Activated T-helper 1 cell treated with anti-CD3 and anti-CD28 coated beads, Interleukin-2, amount 50 U/mL, for 16 hours (primary cell): ENCODE data around the gene CAPZA1.
"Not testable (repeated sequence)": the region's sequence is repeated elsewhere in the genome, so short reads cannot be mapped to it uniquely, and the experiment has no call there.

Experiments
- DNase-seq, 2 donors: peaks; one replicate each; pipeline ENCODE4 v3.0.0-alpha.2; 2020; ENCODE audit warnings: low read depth in 1 of 2, low spot score in 1 of 2

The CAPZA1 gene

GRCh38 chr1:112619518-112620376 is at the start of gene CAPZA1:
Gene CAPZA1 (plus strand): TSS chr1:112619832. CDS start chr1:112619845, 13 bp downstream.
- DNase-seq = peak; percentile 82 to 84

- no peak for DNase-seq
Measured at GRCh38 chr1:112575154-112575804, 44.4 kb upstream of the CAPZA1 start.

GRCh38 chr1:112576240-112576639 is 43.4 kb upstream of the CAPZA1 start:
- no peak for DNase-seq

- no peak for DNase-seq
Measured at GRCh38 chr1:112579801-112580510, 39.7 kb upstream of the CAPZA1 start.

- DNase-seq = no peak
Measured at GRCh38 chr1:112581586-112582192, 37.9 kb upstream of the CAPZA1 start.

- no peak for DNase-seq
Measured at GRCh38 chr1:112583366-112583765, 36.3 kb upstream of the CAPZA1 start.

GRCh38 chr1:112589766-112590165 is 29.9 kb upstream of the CAPZA1 start:
- DNase-seq = no peak

GRCh38 chr1:112594208-112594876 is 25.3 kb upstream of the CAPZA1 start:
- DNase-seq = no peak

- DNase-seq = no peak
Measured at GRCh38 chr1:112599477-112599876, 20.2 kb upstream of the CAPZA1 start.

- DNase-seq = no peak
Measured at GRCh38 chr1:112603012-112603411, 16.6 kb upstream of the CAPZA1 start.

GRCh38 chr1:112603541-112603940 is 16.1 kb upstream of the CAPZA1 start:
- DNase-seq = no peak

GRCh38 chr1:112605633-112606327 is 13.9 kb upstream of the CAPZA1 start:
- no peak for DNase-seq

- no peak for DNase-seq
Measured at GRCh38 chr1:112614460-112615065, 5.1 kb upstream of the CAPZA1 start.

GRCh38 chr1:112618114-112618720 is 1.4 kb upstream of the CAPZA1 start:
- no peak for DNase-seq

GRCh38 chr1:112618721-112619517 is 713 bp upstream of the CAPZA1 start, which contains the start of gene ST7L:
Gene ST7L (minus strand): TSS chr1:112619141. CDS start chr1:112619113, 28 bp downstream.
- DNase-seq = peak; percentile 30 to 34

- no peak for DNase-seq
Measured at GRCh38 chr1:112620377-112620695, 704 bp downstream of the CAPZA1 start.

GRCh38 chr1:112624493-112624892 is 4.9 kb downstream of the CAPZA1 start:
- DNase-seq = not testable (repeated sequence)

GRCh38 chr1:112625696-112626095 is 6.1 kb downstream of the CAPZA1 start:
- DNase-seq = no peak

GRCh38 chr1:112626193-112626592 is 6.6 kb downstream of the CAPZA1 start:
- no peak for DNase-seq
